ENCODE results near the gene MMADHC.
A peak's percentile ranks its signal among the peaks of the same experiment; 100 is the strongest.

The MMADHC gene

DNA sequence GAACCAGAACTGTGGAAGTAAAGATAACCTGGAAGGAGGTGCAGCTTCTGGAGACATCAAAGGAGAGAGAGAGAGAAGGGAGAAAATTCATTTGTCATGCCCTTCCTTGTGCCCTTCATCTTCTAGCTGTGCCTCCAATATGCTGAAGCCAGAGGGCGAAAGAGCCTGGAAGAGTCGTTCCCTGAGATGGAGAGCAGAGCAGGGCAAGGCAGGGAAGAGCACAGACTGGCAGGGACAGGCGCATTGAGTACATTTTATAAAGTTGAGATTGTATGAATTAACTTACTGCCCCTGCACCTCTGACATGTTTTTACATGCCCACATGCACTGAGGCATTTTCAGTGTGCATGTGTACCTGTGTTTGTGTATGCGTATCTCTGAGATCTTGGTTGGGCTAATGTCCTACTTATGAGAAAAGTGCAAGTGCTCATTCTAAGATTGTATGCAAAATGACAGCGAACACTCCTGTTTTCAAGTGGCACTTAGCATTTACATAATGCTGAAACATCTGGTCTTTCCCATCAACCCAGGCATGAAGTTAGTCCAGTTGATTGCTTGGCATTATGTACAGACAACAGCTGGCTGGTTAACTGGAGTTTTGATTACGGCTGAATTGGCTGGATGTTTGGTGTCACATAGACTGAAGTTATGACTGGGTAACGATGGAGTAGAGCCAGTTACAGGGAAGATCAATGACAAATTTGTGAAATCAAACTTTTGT, 23.7 kb upstream of the MMADHC start:
- no peak overlapping the region for H3K4me3 ChIP-seq (replicated peaks in 1 of 2; ENCODE audit: low read depth in 2 of 2, low read length in 2 of 2)
- DNase-seq (ENCODE audit: low read depth in 2 of 2): peak in 1 of 2 donors; percentile 25
- no peak for TF ChIP-seq CTCF (IDR thresholded peaks at IDR 0.05; ENCODE audit: low read depth, low read length)

DNA sequence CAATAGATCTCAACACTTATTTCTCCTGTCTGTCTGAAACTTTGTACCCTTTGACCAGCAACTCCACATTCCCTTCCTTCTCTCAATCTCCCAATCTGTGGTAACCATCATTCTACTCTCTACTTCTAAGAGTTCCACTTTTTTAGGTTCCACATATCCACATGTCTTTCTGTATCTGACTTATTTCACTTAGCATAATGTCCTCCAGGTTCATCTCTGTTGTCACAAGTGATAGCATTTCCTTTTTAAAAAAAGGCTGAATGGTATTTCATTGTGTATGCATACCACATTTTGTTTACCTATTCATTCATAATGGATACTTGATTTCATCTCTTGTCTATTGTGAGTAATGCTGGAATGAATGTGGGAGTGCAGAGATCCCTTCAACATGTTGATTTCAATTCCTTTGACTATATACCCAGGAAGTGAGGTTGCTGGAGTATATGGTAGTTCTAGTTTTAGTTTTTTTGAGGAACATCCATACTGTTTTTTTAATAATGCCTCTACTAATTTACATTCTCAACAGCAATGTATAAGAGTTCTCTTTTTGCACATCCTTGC, 18.8 kb upstream of the MMADHC start:
- DNase-seq (ENCODE audit: low read depth in 2 of 2): peak in 1 of 2 donors; percentile 67
- no peak overlapping the region for H3K4me3 ChIP-seq (replicated peaks in 1 of 2; ENCODE audit: low read depth in 2 of 2, low read length in 2 of 2)
- no peak for TF ChIP-seq CTCF (IDR thresholded peaks at IDR 0.05; ENCODE audit: low read depth, low read length)

GRCh38 chr2:149603248-149603647, 15.7 kb upstream of the MMADHC start:
- H3K4me3 ChIP-seq (replicated peaks in 1 of 2; ENCODE audit: low read depth in 2 of 2, low read length in 2 of 2): no peak overlapping the region
- TF ChIP-seq CTCF (IDR thresholded peaks at IDR 0.05; ENCODE audit: low read depth, low read length): no peak
- no peak for DNase-seq (ENCODE audit: low read depth in 2 of 2)

DNA sequence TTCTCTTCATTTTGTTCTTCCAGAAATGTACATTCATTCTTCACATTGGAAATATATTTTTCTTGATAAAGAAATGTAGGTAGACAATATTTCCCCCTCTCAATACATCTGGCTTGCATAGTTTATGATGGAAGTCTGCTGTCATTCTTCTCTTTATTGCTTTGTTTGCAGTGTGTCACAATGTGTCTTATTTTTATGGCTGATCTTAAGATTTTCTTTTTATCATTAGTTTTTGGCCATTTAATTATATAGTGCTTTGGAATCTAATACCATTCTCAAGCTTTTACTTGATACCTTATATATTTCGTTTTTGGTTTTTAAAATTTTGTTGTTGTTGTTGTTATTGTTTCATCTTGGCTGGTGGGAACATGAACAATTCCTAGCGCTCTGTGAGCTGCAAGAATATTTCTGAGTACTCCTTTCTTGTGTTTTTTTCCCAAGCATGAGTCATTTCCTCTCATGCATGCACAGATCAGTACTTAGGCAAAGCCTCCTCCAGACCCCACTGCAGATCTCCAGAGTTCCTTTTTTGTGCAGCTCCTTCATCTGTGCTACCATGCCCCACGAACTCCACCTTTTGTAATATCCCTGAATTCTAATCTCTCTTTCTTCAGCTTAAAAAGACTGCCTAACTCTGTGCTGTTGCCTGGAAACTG, 13.7 kb upstream of the MMADHC start:
- TF ChIP-seq CTCF (IDR thresholded peaks at IDR 0.05; ENCODE audit: low read depth, low read length): no peak
- DNase-seq (ENCODE audit: low read depth in 2 of 2): peak; percentile 56 to 77
- no peak overlapping the region for H3K4me3 ChIP-seq (replicated peaks in 1 of 2; ENCODE audit: low read depth in 2 of 2, low read length in 2 of 2)

DNA sequence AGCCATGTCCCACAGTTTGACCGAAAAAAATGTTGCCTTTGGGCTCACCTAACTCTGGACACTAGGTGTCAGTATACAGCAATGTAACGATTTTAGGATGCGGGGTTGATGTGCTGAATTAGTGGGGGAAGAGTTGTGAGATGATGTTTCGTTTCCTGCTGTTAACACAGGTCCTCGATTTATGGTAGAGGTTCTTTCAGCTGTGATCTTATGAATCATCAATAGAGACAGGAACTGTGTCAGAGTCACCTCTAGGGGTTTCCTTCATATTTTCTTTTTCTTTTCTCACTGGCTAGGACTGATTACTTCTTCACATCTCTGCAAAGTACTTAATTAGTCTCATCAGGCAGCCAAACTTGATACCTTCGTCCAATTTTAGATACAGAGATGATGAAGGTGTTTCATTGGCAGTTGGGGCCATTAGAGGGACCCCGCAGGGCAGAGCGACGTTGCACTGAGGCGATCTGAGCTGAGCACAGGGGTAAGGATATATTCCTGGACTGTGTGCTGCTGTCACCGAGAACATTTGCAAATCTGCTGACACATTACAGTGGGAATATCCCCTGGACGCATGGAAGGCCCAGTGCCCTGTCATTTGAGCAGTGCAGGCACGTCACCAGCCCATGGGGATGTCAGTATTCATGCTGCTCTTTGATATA, 10.2 kb upstream of the MMADHC start:
- peak; percentile 77 for TF ChIP-seq CTCF (IDR thresholded peaks at IDR 0.05; ENCODE audit: low read depth, low read length)
- H3K4me3 ChIP-seq (replicated peaks in 1 of 2; ENCODE audit: low read depth in 2 of 2, low read length in 2 of 2): peak overlapping the region in 1 of 2 donors; percentile 29
- DNase-seq (ENCODE audit: low read depth in 2 of 2): peak; percentile 91 to 94

DNA sequence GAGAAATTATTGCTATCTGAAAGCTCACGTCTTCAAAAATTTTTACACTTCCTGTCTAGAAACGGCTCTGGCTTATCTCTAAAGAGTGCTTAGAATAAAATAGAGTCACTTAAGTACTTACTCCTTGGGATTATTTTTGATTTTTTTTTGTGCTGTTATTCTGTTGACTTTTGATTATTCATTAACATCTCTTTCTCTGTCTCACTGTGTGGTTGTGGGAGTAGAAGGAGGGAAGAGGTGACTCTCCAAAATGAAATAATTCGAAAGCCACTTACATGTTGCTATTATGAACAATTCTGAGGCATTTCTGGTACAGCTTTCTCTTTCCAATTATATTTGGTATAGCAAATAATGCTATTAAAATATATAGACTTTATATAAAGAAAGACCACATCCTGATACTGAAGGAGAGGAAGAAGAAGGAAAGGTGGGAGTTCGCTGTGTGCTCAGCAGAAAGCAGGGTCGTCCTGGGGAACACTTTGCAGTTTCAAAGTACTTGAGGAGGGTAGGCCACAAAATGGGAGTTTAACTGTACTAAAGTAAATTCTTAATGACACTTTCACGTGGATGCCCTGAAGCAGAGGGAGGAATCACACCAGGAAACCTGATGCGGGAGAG, 9.6 kb upstream of the MMADHC start:
- DNase-seq (ENCODE audit: low read depth in 2 of 2): no peak
- H3K4me3 ChIP-seq (replicated peaks in 1 of 2; ENCODE audit: low read depth in 2 of 2, low read length in 2 of 2): no peak overlapping the region
- TF ChIP-seq CTCF (IDR thresholded peaks at IDR 0.05; ENCODE audit: low read depth, low read length): no peak

Measured in cardiac fibroblast (primary cell).